OCI-LY3 (cell line): ENCODE measurements around the gene LRP3.
A peak's percentile ranks its signal among the peaks of the same experiment; 100 is the strongest.

Experiments
- CTCF ChIP-seq: fragments of 200-600, 300-600 bp; sonication (generic); IDR thresholded peaks from 2 replicates; pipeline ENCODE4 v1.5.1; 2014; ENCODE audit warnings: antibody characterized with exemption, low read length, low read depth
- EZH2phosphoT487 ChIP-seq: fragments of 200-600 bp; shearing (Covaris generic); IDR thresholded peaks from 2 replicates; pipeline ENCODE4 v1.6.1; 2018; ENCODE audit warnings: antibody characterized with exemption, mixed run types, low read depth

- TF ChIP-seq CTCF: peak; percentile 23; the same call in 1 of the 2 replicates
- TF ChIP-seq EZH2phosphoT487: no peak
Measured at GRCh38 chr19:33176670-33177416, 17.3 kb upstream of the LRP3 start.
